HepG2 (cell line): ENCODE measurements around the gene AK9. TPM values are rescaled to one million over a fixed set of nuclear protein-coding genes. Genes with fewer than 3 reads are reported as not detected.

Source experiments
- ATAC-seq: fragments of 200-7000 bp; cut with Tn5 transposase; 3 replicates; pipeline ENCODE4 v1.9.1; 2020; ENCODE audit warnings: mild to moderate bottlenecking, moderate library complexity
- BruUV-seq: library from RNA; stranded (reverse); fragments of 400-500 nt; replicated peaks from 2 replicates; lab custom pipeline; 2021; lab: Mats Ljungman, UMichigan
- CTCF ChIA-PET: fragments of 300-600 bp; formaldehyde crosslinking; extraction: SDS; loops from one replicate; lab custom pipeline; 2021; ENCODE audit warnings: low total read pairs, inconsistent platforms, low intra/inter-chr PET ratio; lab: Yijun Ruan, JAX
- POLR2A ChIA-PET: fragments of 350-600 bp; sonication (Branson Sonifier 250); formaldehyde crosslinking; loops from one replicate; lab custom pipeline; 2020; ENCODE audit warnings: antibody characterized with exemption, inconsistent platforms; lab: Yijun Ruan, JAX
- DNase-seq: peaks from one replicate; pipeline ENCODE4 v3.0.0-alpha.2; 2015; ENCODE audit warnings: low spot score
- FAIRE-seq: peaks from 3 replicates; lab custom pipeline; 2011; peaks lifted over from hg19 to GRCh38; lab: Jason Lieb, UNC
- H2AFZ ChIP-seq: one replicate; pipeline ENCODE4 v1.6.1; 2011; ENCODE audit warnings: low read length, inconsistent platforms
- H3K27ac ChIP-seq: fragments of 300-600 bp; 3 replicates; pipeline ENCODE4 v1.8.0; 2011; ENCODE audit warnings: mixed run types, mild to moderate bottlenecking, mixed read lengths, low read length, inconsistent platforms; ENCODE audit not compliant: insufficient read depth; ENCODE audit errors: extremely low read length
- H3K27me3 ChIP-seq, 2 experiments: fragments of 200-600 bp in 1 of 2; 2 replicates in 1 of 2; 3 replicates in 1 of 2; pipeline versions ENCODE4 v1.6.0 to v1.8.0; 2011; ENCODE audit warnings: low read length in 2 of 2, mild to moderate bottlenecking in 2 of 2, moderate library complexity in 2 of 2, inconsistent platforms in 1 of 2; ENCODE audit not compliant: insufficient read depth in 2 of 2, control insufficient read depth in 1 of 2
- H3K36me3 ChIP-seq, 2 experiments: fragments of 200-600 bp in 1 of 2; replicated peaks in 1 of 2; 2 replicates in 1 of 2; 3 replicates in 1 of 2; pipeline versions ENCODE4 v1.5.1 to v1.8.0; 2011; ENCODE audit warnings: low read length in 2 of 2, inconsistent platforms in 1 of 2; ENCODE audit not compliant: insufficient read depth in 2 of 2, control insufficient read depth in 1 of 2
- H3K4me1 ChIP-seq: 2 replicates; pipeline ENCODE4 v1.5.1; 2012; ENCODE audit warnings: low read length, inconsistent platforms; ENCODE audit not compliant: insufficient read depth
- H3K4me2 ChIP-seq: 2 replicates; pipeline ENCODE4 v1.6.0; 2011; ENCODE audit warnings: low read depth, low read length, inconsistent platforms
- H3K4me3 ChIP-seq, 3 experiments: fragments of 200-600 bp in 1 of 3; sonication (generic), shearing (Covaris generic) in 1 of 3; replicated peaks in 1 of 3; 2 replicates each; pipeline ENCODE4 v1.5.1; 2011 to 2016; ENCODE audit warnings: low read length in 3 of 3, inconsistent platforms in 2 of 3, low read depth in 2 of 3, mild to moderate bottlenecking in 2 of 3, control low read depth in 1 of 3, mixed read lengths in 1 of 3; ENCODE audit not compliant: insufficient read depth in 1 of 3
- H3K79me2 ChIP-seq: one replicate; pipeline ENCODE4 v1.6.1; 2011; ENCODE audit warnings: low read length, inconsistent platforms; ENCODE audit not compliant: insufficient read depth
- H3K9ac ChIP-seq: 2 replicates; pipeline ENCODE4 v1.6.0; 2011; ENCODE audit warnings: mild to moderate bottlenecking, low read depth, low read length, inconsistent platforms; ENCODE audit not compliant: insufficient read depth
- H3K9me3 ChIP-seq: 2 replicates; pipeline ENCODE4 v1.5.1; 2012; ENCODE audit warnings: mild to moderate bottlenecking, low read length
- H4K20me1 ChIP-seq: 2 replicates; pipeline ENCODE4 v1.6.0; 2011; ENCODE audit warnings: inconsistent platforms, mild to moderate bottlenecking, low read length, moderate library complexity; ENCODE audit not compliant: insufficient read depth
- HNF4A ChIP-seq: sonication (generic); formaldehyde crosslinking; IDR thresholded peaks from 2 replicates; pipeline ENCODE4 v1.4.0; 2020; ENCODE audit warnings: missing genetic modification reagents
- ONECUT2 ChIP-seq: sonication (generic); formaldehyde crosslinking; IDR thresholded peaks from 2 replicates; pipeline ENCODE4 v1.4.0; 2020; ENCODE audit warnings: missing genetic modification reagents
- SOX5 ChIP-seq: IDR thresholded peaks from 2 replicates; pipeline ENCODE4 v1.6.1; 2016; ENCODE audit warnings: borderline replicate concordance
- YY1 ChIP-seq: IDR thresholded peaks from 2 replicates; pipeline ENCODE4 v1.6.1; 2011; ENCODE audit warnings: low read length, low read depth, moderate library complexity, mild to moderate bottlenecking; ENCODE audit not compliant: insufficient read depth, insufficient replicate concordance
- ZNF382 ChIP-seq: sonication (generic); formaldehyde crosslinking; IDR thresholded peaks from 2 replicates; pipeline ENCODE4 v1.5.0; 2020; ENCODE audit warnings: missing genetic modification reagents, mild to moderate bottlenecking, borderline replicate concordance
- ZNF563 ChIP-seq: sonication (generic); formaldehyde crosslinking; IDR thresholded peaks from 2 replicates; pipeline ENCODE4 v1.8.0; 2022; ENCODE audit warnings: mild to moderate bottlenecking, moderate library complexity, missing genetic modification reagents
- WGBS: methylation state at CpG from one replicate; pipeline ENCODE4 v1.1.6; 2017; ENCODE audit warnings: low lambda C conversion rate; 5-methylcytosine and 5-hydroxymethylcytosine counted together
- in situ Hi-C: cut with HindIII; loops from 2 replicates; pipeline ENCODE4 v1.10.0; 2017; ENCODE audit warnings: low pct_unique_long_range_greater_than_20kb; ENCODE audit not compliant: extremely low pct_ligation_motif_present
- intact Hi-C: fragments of 100-400 bp; cut with micrococcal nuclease; formaldehyde crosslinking; loops from one replicate; pipeline ENCODE4 v1.10.0; 2022; ENCODE audit not compliant: unreplicated experiment
- polyA plus RNA-seq, 8 experiments: library from polyadenylated mRNA; depleted of rRNA in 3 of 8; stranded (reverse) in 7 of 8; unstranded in 1 of 8; fragments of >200 nt; fragmentation: Illumina TruSeq in 4 of 8; extraction: Trizol in 4 of 8; gene quantifications; 2 replicates each; pipeline versions ENCODE4 v1.2.1 to v1.2.3, GENCODE V29; 2011 to 2016; ENCODE audit warnings: low read depth in 4 of 8, missing spikeins in 1 of 8, mixed read lengths in 1 of 8; ENCODE audit not compliant: insufficient read depth in 1 of 8
- total RNA-seq, 5 experiments: library from RNA; depleted of rRNA; stranded (reverse); fragments of >200 nt; fragmentation: Illumina TruSeq; extraction: Trizol; gene quantifications; 2 replicates each; pipeline ENCODE4 v1.2.3, GENCODE V29; 2016; ENCODE audit warnings: low read depth in 1 of 5
- TF ChIP-seq, protein P1 (sequence below), 2 experiments: sonication (generic) in 1 of 2; formaldehyde crosslinking in 1 of 2; IDR thresholded peaks; 2 replicates each; pipeline versions ENCODE4 v1.5.1 to v1.6.1; 2011 to 2020; ENCODE audit warnings: borderline replicate concordance in 1 of 2, low read depth in 1 of 2, low read length in 1 of 2, mild to moderate bottlenecking in 1 of 2, missing genetic modification reagents in 1 of 2, moderate library complexity in 1 of 2
- TF ChIP-seq, protein P2 (sequence below): sonication (generic); formaldehyde crosslinking; IDR thresholded peaks from 2 replicates; pipeline ENCODE4 v1.4.0; 2020; ENCODE audit warnings: missing genetic modification reagents; ENCODE audit errors: not compliant biosample characterization

Gene AK9
- total and polyA plus RNA-seq, 2 of the 13 experiments (the other 11 are each of a cell fraction or from before 2014, with no cell fraction given): 3.2 to 4.8 TPM

- Histone ChIP-seq H3K79me2 (peaks cover 22% of the 10 kb centered on the region), H3K4me2 (peak overlapping the region; percentile 65), H3K4me1 (peaks cover 68% of the 10 kb centered on the region), H3K9me3 (no peaks in the 10 kb centered on the region), H3K4me3 (peak overlapping the region in 2 of 3 experiments; percentile 11 to 25; a peak in 2 of 6 replicates), H4K20me1 (no peaks in the 10 kb centered on the region), H2AFZ (no peak overlapping the region), H3K36me3 (peaks cover 4 to 20% of the 10 kb centered on the region in 2 experiments; a peak in 4 of 5 replicates), H3K27me3 (no peaks in the 10 kb centered on the region), H3K9ac (no peak overlapping the region), H3K27ac (peak overlapping the region; percentile 36)
- no TSS peak for BruUV-seq
- FAIRE-seq (peak; percentile 28), DNase-seq (peak; percentile 50), ATAC-seq (peak; percentile 6; the same call in 1 of the 3 replicates)
- WGBS: 28% methylated on average over 5 of the region's 5 CpGs
- TF ChIP-seq YY1 (no peak), SOX5 (CRISPR knock-in tag) (peak; percentile 12; the same call in 1 of the 2 replicates), ONECUT2 (no peak), ZNF563 (no peak), ZNF382 (CRISPR knock-in tag) (peak; percentile 73; the same call in 1 of the 2 replicates), HNF4A (CRISPR knock-in tag) (peak; percentile 40; the same call in 1 of the 2 replicates)
- TF ChIP-seq, protein P1, sequence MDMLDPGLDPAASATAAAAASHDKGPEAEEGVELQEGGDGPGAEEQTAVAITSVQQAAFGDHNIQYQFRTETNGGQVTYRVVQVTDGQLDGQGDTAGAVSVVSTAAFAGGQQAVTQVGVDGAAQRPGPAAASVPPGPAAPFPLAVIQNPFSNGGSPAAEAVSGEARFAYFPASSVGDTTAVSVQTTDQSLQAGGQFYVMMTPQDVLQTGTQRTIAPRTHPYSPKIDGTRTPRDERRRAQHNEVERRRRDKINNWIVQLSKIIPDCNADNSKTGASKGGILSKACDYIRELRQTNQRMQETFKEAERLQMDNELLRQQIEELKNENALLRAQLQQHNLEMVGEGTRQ (IDR thresholded peaks at IDR 0.05; ENCODE audit: low read depth, low read length): 0 out of 2 replicates have a peak, but pooled peaks have one; percentile 4
- TF ChIP-seq, protein P1 (CRISPR knock-in tag; IDR thresholded peaks at IDR 0.05; ENCODE audit: borderline replicate concordance): no peak; the same call in 1 of the 2 replicates
- TF ChIP-seq, protein P2, sequence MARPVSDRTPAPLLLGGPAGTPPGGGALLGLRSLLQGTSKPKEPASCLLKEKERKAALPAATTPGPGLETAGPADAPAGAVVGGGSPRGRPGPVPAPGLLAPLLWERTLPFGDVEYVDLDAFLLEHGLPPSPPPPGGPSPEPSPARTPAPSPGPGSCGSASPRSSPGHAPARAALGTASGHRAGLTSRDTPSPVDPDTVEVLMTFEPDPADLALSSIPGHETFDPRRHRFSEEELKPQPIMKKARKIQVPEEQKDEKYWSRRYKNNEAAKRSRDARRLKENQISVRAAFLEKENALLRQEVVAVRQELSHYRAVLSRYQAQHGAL (CRISPR knock-in tag): no peak
- in situ Hi-C loops: no loop called here
- POLR2A ChIA-PET: interaction anchor here (0.8 kb wide), 1 partner anchor 38 kb away, joined by 3 read pairs; the partner anchor contains the start of gene SMPD2
- CTCF ChIA-PET: no interaction called here
- intact Hi-C loops: loop anchor here (2.0 kb wide), 1 partner anchor 38 kb away; the partner anchor contains the start of genes PPIL6 and SMPD2
Measured at GRCh38 chr6:109478841-109479624, 212.0 kb downstream of the AK9 start.
